K562 (cell line): ENCODE results near the gene CDYL. TPM values are rescaled to one million over a fixed set of nuclear protein-coding genes. Genes with fewer than 3 reads are reported as not detected.

Experiments used
- ATAC-seq: fragments of 200-7000 bp; cut with Tn5 transposase; 3 replicates; pipeline ENCODE4 v1.9.1; 2020; ENCODE audit warnings: moderate library complexity
- BruUV-seq: library from RNA; stranded (reverse); fragments of 400-500 nt; replicated peaks from 2 replicates; lab custom pipeline; 2021; lab: Mats Ljungman, UMichigan
- CTCF ChIA-PET: fragments of 300-600 bp; formaldehyde crosslinking; extraction: SDS; loops from one replicate; lab custom pipeline; 2021; ENCODE audit warnings: low intra/inter-chr PET ratio; lab: Yijun Ruan, JAX
- POLR2A ChIA-PET: fragments of 300-600, 350-650 bp; sonication (Branson Sonifier 250); formaldehyde crosslinking; extraction: SDS; loops from one replicate; lab custom pipeline; 2021; ENCODE audit warnings: antibody characterized with exemption, inconsistent platforms; lab: Yijun Ruan, JAX
- DNase-seq, 4 experiments: peaks; one replicate each; pipeline versions ENCODE4 v3.0.0 to v3.0.0-alpha.2; 2011 to 2018; ENCODE audit warnings: low spot score in 3 of 4, mixed read lengths in 3 of 4; ENCODE audit errors: extremely low read depth in 1 of 4
- FAIRE-seq: peaks from 2 replicates; lab custom pipeline; 2011; peaks lifted over from hg19 to GRCh38; lab: Jason Lieb, UNC
- H2AFZ ChIP-seq: 2 replicates; pipeline ENCODE4 v1.6.0; 2011; ENCODE audit warnings: low read depth, low read length, control low read depth, inconsistent platforms
- H3K27ac ChIP-seq: fragments of 200-600 bp; 3 replicates; pipeline ENCODE4 v1.8.0; 2011; ENCODE audit warnings: low read depth, mild to moderate bottlenecking, control low read depth, inconsistent platforms, low read length, moderate library complexity, mixed read lengths; ENCODE audit errors: extremely low read depth
- H3K27me3 ChIP-seq, 2 experiments: fragments of 300-600 bp in 1 of 2; 2 replicates in 1 of 2; 3 replicates in 1 of 2; pipeline versions ENCODE4 v1.6.0 to v1.8.0; 2011; ENCODE audit warnings: inconsistent platforms in 2 of 2, low read length in 2 of 2, mild to moderate bottlenecking in 1 of 2, mixed read lengths in 1 of 2, moderate library complexity in 1 of 2; ENCODE audit not compliant: control insufficient read depth in 2 of 2, insufficient read depth in 2 of 2
- H3K36me3 ChIP-seq: fragments of 300-600 bp; 3 replicates; pipeline ENCODE4 v1.8.0; 2011; ENCODE audit warnings: mild to moderate bottlenecking, low read length, inconsistent platforms; ENCODE audit not compliant: control insufficient read depth, insufficient read depth
- H3K4me1 ChIP-seq, 2 experiments: fragments of 200-600 bp in 1 of 2; replicated peaks in 1 of 2; 2 replicates in 1 of 2; 3 replicates in 1 of 2; pipeline versions ENCODE4 v1.5.1 to v1.8.0; 2011; ENCODE audit warnings: inconsistent platforms in 2 of 2, low read length in 2 of 2, mild to moderate bottlenecking in 1 of 2, mixed read lengths in 1 of 2, moderate library complexity in 1 of 2; ENCODE audit not compliant: control insufficient read depth in 2 of 2, insufficient read depth in 2 of 2
- H3K4me2 ChIP-seq: 2 replicates; pipeline ENCODE4 v1.6.1; 2011; ENCODE audit warnings: low read length, control low read depth, inconsistent platforms, mixed read lengths; ENCODE audit not compliant: insufficient read depth
- H3K4me3 ChIP-seq: fragments of 200-600 bp; sonication (generic), shearing (Covaris generic); 2 replicates; pipeline ENCODE4 v1.5.1; 2016; ENCODE audit warnings: control low read depth, inconsistent platforms
- H3K79me2 ChIP-seq: fragments of 200-600 bp; 3 replicates; pipeline ENCODE4 v1.8.0; 2011; ENCODE audit warnings: low read length, inconsistent platforms; ENCODE audit not compliant: control insufficient read depth, insufficient read depth
- H3K9ac ChIP-seq, 2 experiments: 2 replicates each; pipeline versions ENCODE4 v1.6.0 to v1.6.1; 2011; ENCODE audit warnings: low read depth in 2 of 2, low read length in 2 of 2, control low read depth in 1 of 2, inconsistent platforms in 1 of 2, mild to moderate bottlenecking in 1 of 2, mixed read lengths in 1 of 2; ENCODE audit not compliant: insufficient read depth in 1 of 2
- H3K9me1 ChIP-seq: one replicate; pipeline ENCODE4 v1.6.0; 2011; ENCODE audit warnings: inconsistent platforms, mild to moderate bottlenecking, low read length, moderate library complexity; ENCODE audit not compliant: control insufficient read depth, insufficient read depth
- H3K9me3 ChIP-seq: replicated peaks from 2 replicates; pipeline ENCODE4 v1.5.1; 2011; ENCODE audit warnings: low read depth, low read length, inconsistent platforms; ENCODE audit not compliant: control insufficient read depth, insufficient read depth
- H4K20me1 ChIP-seq: replicated peaks from 2 replicates; pipeline ENCODE4 v1.6.1; 2011; ENCODE audit warnings: low read length, inconsistent platforms, mixed read lengths; ENCODE audit not compliant: control insufficient read depth, insufficient read depth
- CBFA2T2 ChIP-seq: fragments of 450-650 bp; conservative IDR thresholded peaks from 2 replicates; pipeline ENCODE4 v1.6.1; 2017; ENCODE audit warnings: mild to moderate bottlenecking
- CC2D1A ChIP-seq: fragments of 450-650 bp; IDR thresholded peaks from 2 replicates; pipeline ENCODE4 v1.6.1; 2017; ENCODE audit warnings: mild to moderate bottlenecking
- GABPA ChIP-seq: fragments of 200-800 bp; sonication (Bioruptor generic); conservative IDR thresholded peaks from 2 replicates; pipeline ENCODE4 v1.6.1; 2016; ENCODE audit warnings: low read depth, missing genetic modification characterization, missing compliant biosample characterization
- GABPB2 ChIP-seq: fragments of 250-450 bp; sonication (Bioruptor Pico); conservative IDR thresholded peaks from 2 replicates; pipeline ENCODE4 v1.5.1; 2021; ENCODE audit warnings: mild to moderate bottlenecking
- HCFC1 ChIP-seq: IDR thresholded peaks from 2 replicates; pipeline ENCODE4 v1.6.1; 2012; ENCODE audit warnings: low read depth, low read length, improper control_type of control experiment
- MAFK ChIP-seq: IDR thresholded peaks from 2 replicates; pipeline ENCODE4 v1.6.1; 2011; ENCODE audit warnings: low read length, improper control_type of control experiment
- NCOR1 ChIP-seq: fragments of 450-650 bp; IDR thresholded peaks from 2 replicates; pipeline ENCODE4 v1.6.1; 2016; ENCODE audit warnings: mild to moderate bottlenecking, moderate library complexity
- NRF1 ChIP-seq, 2 experiments: fragments of 450-650 bp; IDR thresholded peaks in 1 of 2; conservative IDR thresholded peaks in 1 of 2; 2 replicates each; pipeline ENCODE4 v1.6.1; 2014; ENCODE audit warnings: mild to moderate bottlenecking in 2 of 2
- RBFOX2 ChIP-seq: fragments of 200-400 bp; formaldehyde crosslinking; IDR thresholded peaks from 2 replicates; pipeline ENCODE4 v1.6.1; 2017; ENCODE audit warnings: low read depth, mild to moderate bottlenecking, low read length, moderate library complexity
- SAFB2 ChIP-seq: fragments of 200-400 bp; formaldehyde crosslinking; IDR thresholded peaks from 2 replicates; pipeline ENCODE4 v1.6.1; 2018; ENCODE audit warnings: borderline replicate concordance, low read length, low read depth, moderate library complexity; ENCODE audit not compliant: severe bottlenecking
- SMARCA4 ChIP-seq: fragments of 450-650 bp; IDR thresholded peaks from 2 replicates; pipeline ENCODE4 v1.6.1; 2016
- TSC22D4 ChIP-seq: fragments of 450-650 bp; IDR thresholded peaks from 2 replicates; pipeline ENCODE4 v1.6.1; 2016; ENCODE audit warnings: missing genetic modification characterization, missing biosample characterization, control low read depth
- XRCC4 ChIP-seq: IDR thresholded peaks from one replicate; pipeline ENCODE4 v1.6.1; 2011; ENCODE audit not compliant: insufficient read depth, insufficient read length; ENCODE audit errors: extremely low read depth
- WGBS: fragments of 100-300 bp; shearing (Covaris generic); methylation state at CpG from one replicate; pipeline ENCODE4 v1.1.6; 2016; ENCODE audit warnings: low coverage, mixed read lengths; ENCODE audit not compliant: insufficient coverage; ENCODE audit errors: missing lambda C conversion rate; 5-methylcytosine and 5-hydroxymethylcytosine counted together
- in situ Hi-C: fragments of 300-500 bp; cut with MboI; formaldehyde crosslinking; loops from 4 replicates; pipeline ENCODE4 v1.15.0; 2018; ENCODE audit warnings: inconsistent platforms, mixed read lengths
- intact Hi-C: fragments of 100-400 bp; cut with micrococcal nuclease; formaldehyde crosslinking; loops from 2 replicates; pipeline ENCODE4 v1.14.2; 2022
- polyA plus RNA-seq, 8 experiments: library from polyadenylated mRNA; depleted of rRNA in 4 of 8; stranded (reverse) in 5 of 8; unstranded in 3 of 8; fragments of >200 nt; fragmentation: Nextera tagmentation in 2 of 8; fragmentation: Illumina TruSeq in 1 of 8; extraction: Ambion mirVana in 2 of 8; extraction: Trizol in 1 of 8; gene quantifications; 2 replicates each; pipeline versions ENCODE4 v1.2.1 to v1.2.3, GENCODE V29; 2011 to 2014; ENCODE audit warnings: inconsistent platforms in 1 of 8, missing spikeins in 1 of 8
- total RNA-seq, 7 experiments: library from RNA; depleted of rRNA in 6 of 7; stranded (reverse); fragments of >200 nt in 6 of 7; fragmentation: Illumina TruSeq in 2 of 7; extraction: Trizol in 2 of 7; gene quantifications; 2 replicates each; pipeline versions ENCODE4 v1.2.1 to v1.2.3, GENCODE V29; 2011 to 2021; ENCODE audit warnings: low replicate concordance in 1 of 7
- TF ChIP-seq, protein P1 (sequence below): sonication (generic); formaldehyde crosslinking; IDR thresholded peaks from 2 replicates; pipeline ENCODE4 v1.8.0; 2022; ENCODE audit warnings: missing genetic modification reagents, mild to moderate bottlenecking, moderate library complexity, borderline replicate concordance
- TF ChIP-seq, protein P2 (sequence below): sonication (generic); formaldehyde crosslinking; IDR thresholded peaks from 2 replicates; pipeline ENCODE4 v1.9.0; 2022; ENCODE audit warnings: mild to moderate bottlenecking, missing genetic modification reagents
- TF ChIP-seq, protein P3 (sequence below): sonication (generic); formaldehyde crosslinking; IDR thresholded peaks from 2 replicates; pipeline ENCODE4 v1.8.0; 2022; ENCODE audit warnings: mild to moderate bottlenecking, missing genetic modification reagents
- TF ChIP-seq, protein P4 (sequence below): conservative IDR thresholded peaks from 2 replicates; pipeline ENCODE4 v1.6.1; 2011; ENCODE audit warnings: low read depth, mild to moderate bottlenecking, low read length; ENCODE audit not compliant: control insufficient read depth
- TF ChIP-seq, protein P5 (sequence below): sonication (generic); IDR thresholded peaks from 2 replicates; pipeline ENCODE4 v1.6.1; 2016

Gene CDYL
- total and polyA plus RNA-seq, 9 of the 15 experiments (the other 6 are each of a cell fraction or from before 2014, with no cell fraction given) = 8.1 to 45.8 (median 40.8) TPM

DNA sequence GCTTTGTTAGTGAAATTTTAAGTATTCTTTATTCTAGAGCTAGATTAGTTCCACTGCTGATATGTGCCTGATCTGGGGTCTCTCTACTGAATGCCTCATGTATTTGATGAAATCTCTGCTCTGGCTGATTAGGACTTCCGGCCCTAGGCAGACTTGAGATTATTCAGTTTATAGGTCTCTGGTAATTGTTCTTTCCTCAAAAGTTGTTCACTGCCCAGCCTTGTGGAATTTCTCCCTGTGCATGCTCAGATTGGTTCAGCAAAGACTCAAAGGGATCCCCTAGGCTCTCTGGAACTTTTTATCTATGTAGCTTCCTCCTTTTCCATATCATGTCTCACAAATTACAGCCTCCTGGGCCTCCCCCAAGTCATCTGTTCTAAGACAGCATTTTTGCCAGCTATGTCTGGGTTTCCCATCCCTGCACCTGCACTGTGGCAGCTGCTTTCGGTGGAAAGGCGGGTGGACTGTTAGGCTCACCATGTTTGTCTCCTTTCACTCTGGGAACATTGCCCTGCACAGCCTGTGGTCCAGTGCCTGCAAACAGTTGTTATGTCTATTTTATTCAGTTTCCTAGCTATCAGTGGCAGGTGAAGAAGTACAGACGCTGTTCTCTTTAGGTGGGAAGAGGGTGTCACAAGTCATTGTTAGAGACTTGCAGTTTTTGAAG is 154.0 kb downstream of the CDYL start:
- 40% methylated on average over 4 of the region's 4 CpGs for WGBS
- no peak for FAIRE-seq
- intact Hi-C loops = loop anchor here (10.0 kb wide), 1 partner anchor 145 kb away; no protein-coding TSS in a partner anchor
- TF ChIP-seq, protein P1, sequence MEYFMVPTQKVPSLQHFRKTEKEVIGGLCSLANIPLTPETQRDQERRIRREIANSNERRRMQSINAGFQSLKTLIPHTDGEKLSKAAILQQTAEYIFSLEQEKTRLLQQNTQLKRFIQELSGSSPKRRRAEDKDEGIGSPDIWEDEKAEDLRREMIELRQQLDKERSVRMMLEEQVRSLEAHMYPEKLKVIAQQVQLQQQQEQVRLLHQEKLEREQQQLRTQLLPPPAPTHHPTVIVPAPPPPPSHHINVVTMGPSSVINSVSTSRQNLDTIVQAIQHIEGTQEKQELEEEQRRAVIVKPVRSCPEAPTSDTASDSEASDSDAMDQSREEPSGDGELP = no peak
- TF ChIP-seq CBFA2T2 (peak; percentile 67), SAFB2 (no peak), NRF1 (conservative IDR thresholded peaks at IDR 0.05 in 1 of 2, IDR thresholded peaks at IDR 0.05 in 1 of 2) (peak; percentile 29 to 50; a peak in 2 of 4 replicates), RBFOX2 (no peak), TSC22D4 (no peak), SMARCA4 (0 out of 2 replicates have a peak, but pooled peaks have one; percentile 25), MAFK (no peak), HCFC1 (no peak), GABPB2 (CRISPR knock-in tag) (no peak), CC2D1A (no peak), NCOR1 (peak; percentile 39; the same call in 1 of the 2 replicates), GABPA (tag) (no peak), XRCC4 (no peak)
- TF ChIP-seq, protein P2, sequence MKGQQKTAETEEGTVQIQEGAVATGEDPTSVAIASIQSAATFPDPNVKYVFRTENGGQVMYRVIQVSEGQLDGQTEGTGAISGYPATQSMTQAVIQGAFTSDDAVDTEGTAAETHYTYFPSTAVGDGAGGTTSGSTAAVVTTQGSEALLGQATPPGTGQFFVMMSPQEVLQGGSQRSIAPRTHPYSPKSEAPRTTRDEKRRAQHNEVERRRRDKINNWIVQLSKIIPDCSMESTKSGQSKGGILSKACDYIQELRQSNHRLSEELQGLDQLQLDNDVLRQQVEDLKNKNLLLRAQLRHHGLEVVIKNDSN = no peak
- TF ChIP-seq, protein P3, sequence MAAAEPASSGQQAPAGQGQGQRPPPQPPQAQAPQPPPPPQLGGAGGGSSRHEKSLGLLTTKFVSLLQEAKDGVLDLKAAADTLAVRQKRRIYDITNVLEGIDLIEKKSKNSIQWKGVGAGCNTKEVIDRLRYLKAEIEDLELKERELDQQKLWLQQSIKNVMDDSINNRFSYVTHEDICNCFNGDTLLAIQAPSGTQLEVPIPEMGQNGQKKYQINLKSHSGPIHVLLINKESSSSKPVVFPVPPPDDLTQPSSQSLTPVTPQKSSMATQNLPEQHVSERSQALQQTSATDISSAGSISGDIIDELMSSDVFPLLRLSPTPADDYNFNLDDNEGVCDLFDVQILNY = no peak
- TF ChIP-seq, protein P4, sequence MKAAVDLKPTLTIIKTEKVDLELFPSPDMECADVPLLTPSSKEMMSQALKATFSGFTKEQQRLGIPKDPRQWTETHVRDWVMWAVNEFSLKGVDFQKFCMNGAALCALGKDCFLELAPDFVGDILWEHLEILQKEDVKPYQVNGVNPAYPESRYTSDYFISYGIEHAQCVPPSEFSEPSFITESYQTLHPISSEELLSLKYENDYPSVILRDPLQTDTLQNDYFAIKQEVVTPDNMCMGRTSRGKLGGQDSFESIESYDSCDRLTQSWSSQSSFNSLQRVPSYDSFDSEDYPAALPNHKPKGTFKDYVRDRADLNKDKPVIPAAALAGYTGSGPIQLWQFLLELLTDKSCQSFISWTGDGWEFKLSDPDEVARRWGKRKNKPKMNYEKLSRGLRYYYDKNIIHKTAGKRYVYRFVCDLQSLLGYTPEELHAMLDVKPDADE = no peak
- TF ChIP-seq, protein P5, sequence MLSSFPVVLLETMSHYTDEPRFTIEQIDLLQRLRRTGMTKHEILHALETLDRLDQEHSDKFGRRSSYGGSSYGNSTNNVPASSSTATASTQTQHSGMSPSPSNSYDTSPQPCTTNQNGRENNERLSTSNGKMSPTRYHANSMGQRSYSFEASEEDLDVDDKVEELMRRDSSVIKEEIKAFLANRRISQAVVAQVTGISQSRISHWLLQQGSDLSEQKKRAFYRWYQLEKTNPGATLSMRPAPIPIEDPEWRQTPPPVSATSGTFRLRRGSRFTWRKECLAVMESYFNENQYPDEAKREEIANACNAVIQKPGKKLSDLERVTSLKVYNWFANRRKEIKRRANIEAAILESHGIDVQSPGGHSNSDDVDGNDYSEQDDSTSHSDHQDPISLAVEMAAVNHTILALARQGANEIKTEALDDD = no peak

More for the DNA sequence above, 154.0 kb downstream of the CDYL start:
- Histone ChIP-seq H3K27me3 (no peaks in the 10 kb centered on the region), H4K20me1 (peaks cover 42% of the 10 kb centered on the region; the same call in 1 of the 2 replicates), H3K4me2 (no peak overlapping the region), H3K4me3 (no peak overlapping the region), H3K36me3 (no peaks in the 10 kb centered on the region; the same call in 1 of the 3 replicates), H3K9ac (no peak overlapping the region), H3K9me1 (no peaks in the 10 kb centered on the region), H3K9me3 (no peaks in the 10 kb centered on the region), H3K27ac (no peak overlapping the region), H2AFZ (no peak overlapping the region), H3K79me2 (peaks cover 77% of the 10 kb centered on the region), H3K4me1 (peaks cover 9 to 34% of the 10 kb centered on the region in 2 experiments)
- in situ Hi-C loops = loop anchor here (10.0 kb wide), 1 partner anchor 615 kb away; no protein-coding TSS in a partner anchor
- DNase-seq (peak in 1 of 4 experiments; percentile 36), ATAC-seq (no peak)
- BruUV-seq = no TSS peak
- ChIA-PET CTCF (no interaction called here), POLR2A (interaction anchor here (0.6 to 1.2 kb wide), 5 partner anchors 11 to 300 kb away, joined by 3 read pairs; no protein-coding TSS in a partner anchor)
